Parathyroid adenoma (tissue), 2 donors: ENCODE measurements around the gene LRRC72.

Source experiments
- H2AFZ ChIP-seq: fragments of 300-600 bp; sonication (generic); one replicate; pipeline ENCODE4 v1.7.0; 2017; ENCODE audit warnings: antibody characterized with exemption, mild to moderate bottlenecking
- H3K27ac ChIP-seq: fragments of 300-600 bp; sonication (generic); one replicate; pipeline ENCODE4 v1.7.0; 2017
- H3K27me3 ChIP-seq: fragments of 300-600 bp; sonication (generic); one replicate; pipeline ENCODE4 v1.7.0; 2017; ENCODE audit warnings: low read length; ENCODE audit not compliant: control insufficient read depth, insufficient read depth
- H3K36me3 ChIP-seq: fragments of 300-600 bp; sonication (generic); one replicate; pipeline ENCODE4 v1.7.0; 2017; ENCODE audit warnings: low read length; ENCODE audit not compliant: control insufficient read depth, insufficient read depth
- H3K4me1 ChIP-seq: fragments of 300-600 bp; sonication (generic); one replicate; pipeline ENCODE4 v1.7.0; 2017; ENCODE audit warnings: control low read depth
- H3K4me2 ChIP-seq: fragments of 300-600 bp; sonication (generic); one replicate; pipeline ENCODE4 v1.7.0; 2017; ENCODE audit warnings: low read length
- H3K4me3 ChIP-seq: fragments of 300-600 bp; sonication (generic); one replicate; pipeline ENCODE4 v1.7.0; 2017; ENCODE audit warnings: low read depth, low read length
- H3K79me2 ChIP-seq: fragments of 300-600 bp; sonication (generic); one replicate; pipeline ENCODE4 v1.7.0; 2017; ENCODE audit warnings: control low read depth
- H3K9ac ChIP-seq: fragments of 300-600 bp; sonication (generic); one replicate; pipeline ENCODE4 v1.7.0; 2017; ENCODE audit warnings: mild to moderate bottlenecking
- H3K9me3 ChIP-seq: fragments of 300-600 bp; sonication (generic); one replicate; pipeline ENCODE4 v1.7.0; 2017; ENCODE audit warnings: low read length; ENCODE audit not compliant: control insufficient read depth
- CTCF ChIP-seq: fragments of 300-600 bp; sonication (generic); IDR thresholded peaks from one replicate; pipeline ENCODE4 v1.7.0; 2017; ENCODE audit warnings: antibody characterized with exemption, mild to moderate bottlenecking
- donor health status: primary hyperparathyroidism.

The LRRC72 gene

GRCh38 chr7:16509829-16510228 lies 16.8 kb upstream of the LRRC72 start:
- no peak overlapping the region for H3K4me3 ChIP-seq
- no peaks in the 10 kb centered on the region for H3K36me3 ChIP-seq
- no peaks in the 10 kb centered on the region for H3K4me1 ChIP-seq
- H2AFZ ChIP-seq, result no peak overlapping the region
- no peak overlapping the region for H3K27ac ChIP-seq
- H3K79me2 ChIP-seq, result no peaks in the 10 kb centered on the region
- H3K4me2 ChIP-seq, result no peak overlapping the region
- H3K9me3 ChIP-seq, result no peaks in the 10 kb centered on the region
- H3K9ac ChIP-seq, result no peak overlapping the region
- H3K27me3 ChIP-seq, result no peaks in the 10 kb centered on the region
- no peak for TF ChIP-seq CTCF

- Histone ChIP-seq H3K4me3 (no peak overlapping the region), H2AFZ (no peak overlapping the region), H3K9me3 (no peaks in the 10 kb centered on the region), H3K4me1 (no peaks in the 10 kb centered on the region), H3K9ac (no peak overlapping the region), H3K27me3 (no peaks in the 10 kb centered on the region), H3K36me3 (no peaks in the 10 kb centered on the region), H3K4me2 (no peak overlapping the region), H3K27ac (no peak overlapping the region), H3K79me2 (no peaks in the 10 kb centered on the region)
- TF ChIP-seq CTCF, result no peak
Measured at GRCh38 chr7:16511314-16511713, 15.3 kb upstream of the LRRC72 start.

- TF ChIP-seq CTCF, result no peak
- no peaks in the 10 kb centered on the region for H3K9me3 ChIP-seq
- no peak overlapping the region for H3K27ac ChIP-seq
- H3K4me2 ChIP-seq, result no peak overlapping the region
- H3K27me3 ChIP-seq, result no peaks in the 10 kb centered on the region
- H3K4me3 ChIP-seq, result no peak overlapping the region
- no peaks in the 10 kb centered on the region for H3K36me3 ChIP-seq
- H3K79me2 ChIP-seq, result no peaks in the 10 kb centered on the region
- H2AFZ ChIP-seq, result no peak overlapping the region
- H3K4me1 ChIP-seq, result no peaks in the 10 kb centered on the region
- H3K9ac ChIP-seq, result no peak overlapping the region
Measured at GRCh38 chr7:16512097-16512496, 14.5 kb upstream of the LRRC72 start.

- no peak for TF ChIP-seq CTCF
- H3K4me3 ChIP-seq, result no peak overlapping the region
- H3K27ac ChIP-seq, result no peak overlapping the region
- no peaks in the 10 kb centered on the region for H3K36me3 ChIP-seq
- no peaks in the 10 kb centered on the region for H3K9me3 ChIP-seq
- H2AFZ ChIP-seq, result no peak overlapping the region
- H3K4me2 ChIP-seq, result no peak overlapping the region
- no peaks in the 10 kb centered on the region for H3K4me1 ChIP-seq
- no peaks in the 10 kb centered on the region for H3K79me2 ChIP-seq
- H3K27me3 ChIP-seq, result no peaks in the 10 kb centered on the region
- H3K9ac ChIP-seq, result no peak overlapping the region
Measured at GRCh38 chr7:16514271-16514670, 12.4 kb upstream of the LRRC72 start.

DNA sequence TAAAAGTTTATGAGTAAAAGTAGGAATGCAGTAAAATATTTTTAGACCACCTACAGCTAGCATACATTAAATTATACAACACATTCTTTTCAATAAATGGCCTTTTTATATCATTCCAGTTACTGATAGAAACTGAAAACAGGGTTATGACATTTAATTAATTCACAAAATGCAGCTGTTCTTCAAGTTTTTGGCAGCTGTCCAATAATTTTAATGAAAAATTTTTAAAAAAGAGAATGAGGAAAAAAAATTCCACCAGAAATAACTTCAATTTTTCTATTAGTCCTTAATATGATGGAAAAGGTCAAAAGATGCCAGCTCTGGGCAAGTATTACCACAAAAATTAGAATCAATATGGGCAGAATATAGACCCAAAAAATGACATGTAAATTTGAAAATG lies 11.9 kb upstream of the LRRC72 start:
- no peak overlapping the region for H2AFZ ChIP-seq

More for the DNA sequence above, 11.9 kb upstream of the LRRC72 start:
- Histone ChIP-seq H3K9ac (no peak overlapping the region), H3K9me3 (no peaks in the 10 kb centered on the region), H3K27me3 (no peaks in the 10 kb centered on the region), H3K4me3 (no peak overlapping the region), H3K79me2 (no peaks in the 10 kb centered on the region), H3K27ac (no peak overlapping the region), H3K4me1 (no peaks in the 10 kb centered on the region), H3K36me3 (no peaks in the 10 kb centered on the region), H3K4me2 (no peak overlapping the region)
- no peak for TF ChIP-seq CTCF
